ENCODE results near the gene ADCY5.

ADCY5 gene

DNA sequence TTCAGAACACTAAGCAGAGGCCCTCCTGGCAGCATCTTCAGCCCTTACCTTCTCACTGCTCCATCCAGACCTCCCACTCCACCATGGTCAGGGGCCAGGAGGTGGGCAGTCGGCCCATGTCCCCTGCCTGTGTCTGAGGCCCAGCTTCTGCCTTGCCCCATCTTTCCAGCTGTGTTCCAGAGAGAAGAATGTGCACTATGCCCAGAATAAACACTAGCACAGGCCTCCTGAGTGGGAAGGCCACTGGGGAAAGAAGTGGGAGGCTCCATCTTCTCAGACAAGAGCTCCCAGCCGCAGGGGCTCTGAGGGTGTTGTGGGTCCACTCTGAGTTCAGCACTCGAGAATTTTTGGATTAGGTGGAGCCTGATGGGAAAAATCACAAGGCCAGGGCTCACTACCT lies 44.5 kb downstream of the ADCY5 start:
- CTCF ChIA-PET, result no interaction called here
- Histone ChIP-seq H3K4me3 (ENCODE audit: low read depth, low read length) (no peak overlapping the region), H3K27ac (ENCODE audit: extremely low read depth, low read depth, low read length) (no peak overlapping the region), H3K4me1 (ENCODE audit: control insufficient read depth, insufficient read depth, low read length) (peaks cover 2% of the 10 kb centered on the region; the same call in 1 of the 2 replicates), H3K36me3 (ENCODE audit: control insufficient read depth in 2 of 2, insufficient read depth in 1 of 2, low read length in 2 of 2) (no peaks in the 10 kb centered on the region), H3K9me3 (ENCODE audit: control insufficient read depth, insufficient read depth, low read depth, low read length) (no peaks in the 10 kb centered on the region)
- TF ChIP-seq, protein P1, sequence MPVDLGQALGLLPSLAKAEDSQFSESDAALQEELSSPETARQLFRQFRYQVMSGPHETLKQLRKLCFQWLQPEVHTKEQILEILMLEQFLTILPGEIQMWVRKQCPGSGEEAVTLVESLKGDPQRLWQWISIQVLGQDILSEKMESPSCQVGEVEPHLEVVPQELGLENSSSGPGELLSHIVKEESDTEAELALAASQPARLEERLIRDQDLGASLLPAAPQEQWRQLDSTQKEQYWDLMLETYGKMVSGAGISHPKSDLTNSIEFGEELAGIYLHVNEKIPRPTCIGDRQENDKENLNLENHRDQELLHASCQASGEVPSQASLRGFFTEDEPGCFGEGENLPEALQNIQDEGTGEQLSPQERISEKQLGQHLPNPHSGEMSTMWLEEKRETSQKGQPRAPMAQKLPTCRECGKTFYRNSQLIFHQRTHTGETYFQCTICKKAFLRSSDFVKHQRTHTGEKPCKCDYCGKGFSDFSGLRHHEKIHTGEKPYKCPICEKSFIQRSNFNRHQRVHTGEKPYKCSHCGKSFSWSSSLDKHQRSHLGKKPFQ (tag by site-specific recombination; IDR thresholded peaks at IDR 0.05), result no peak
- TF ChIP-seq, protein P2, sequence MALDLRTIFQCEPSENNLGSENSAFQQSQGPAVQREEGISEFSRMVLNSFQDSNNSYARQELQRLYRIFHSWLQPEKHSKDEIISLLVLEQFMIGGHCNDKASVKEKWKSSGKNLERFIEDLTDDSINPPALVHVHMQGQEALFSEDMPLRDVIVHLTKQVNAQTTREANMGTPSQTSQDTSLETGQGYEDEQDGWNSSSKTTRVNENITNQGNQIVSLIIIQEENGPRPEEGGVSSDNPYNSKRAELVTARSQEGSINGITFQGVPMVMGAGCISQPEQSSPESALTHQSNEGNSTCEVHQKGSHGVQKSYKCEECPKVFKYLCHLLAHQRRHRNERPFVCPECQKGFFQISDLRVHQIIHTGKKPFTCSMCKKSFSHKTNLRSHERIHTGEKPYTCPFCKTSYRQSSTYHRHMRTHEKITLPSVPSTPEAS (tag by site-specific recombination; IDR thresholded peaks at IDR 0.05), result no peak
- TF ChIP-seq ZNF792 (tag by site-specific recombination; IDR thresholded peaks at IDR 0.05), result no peak
- TF ChIP-seq, protein P3, sequence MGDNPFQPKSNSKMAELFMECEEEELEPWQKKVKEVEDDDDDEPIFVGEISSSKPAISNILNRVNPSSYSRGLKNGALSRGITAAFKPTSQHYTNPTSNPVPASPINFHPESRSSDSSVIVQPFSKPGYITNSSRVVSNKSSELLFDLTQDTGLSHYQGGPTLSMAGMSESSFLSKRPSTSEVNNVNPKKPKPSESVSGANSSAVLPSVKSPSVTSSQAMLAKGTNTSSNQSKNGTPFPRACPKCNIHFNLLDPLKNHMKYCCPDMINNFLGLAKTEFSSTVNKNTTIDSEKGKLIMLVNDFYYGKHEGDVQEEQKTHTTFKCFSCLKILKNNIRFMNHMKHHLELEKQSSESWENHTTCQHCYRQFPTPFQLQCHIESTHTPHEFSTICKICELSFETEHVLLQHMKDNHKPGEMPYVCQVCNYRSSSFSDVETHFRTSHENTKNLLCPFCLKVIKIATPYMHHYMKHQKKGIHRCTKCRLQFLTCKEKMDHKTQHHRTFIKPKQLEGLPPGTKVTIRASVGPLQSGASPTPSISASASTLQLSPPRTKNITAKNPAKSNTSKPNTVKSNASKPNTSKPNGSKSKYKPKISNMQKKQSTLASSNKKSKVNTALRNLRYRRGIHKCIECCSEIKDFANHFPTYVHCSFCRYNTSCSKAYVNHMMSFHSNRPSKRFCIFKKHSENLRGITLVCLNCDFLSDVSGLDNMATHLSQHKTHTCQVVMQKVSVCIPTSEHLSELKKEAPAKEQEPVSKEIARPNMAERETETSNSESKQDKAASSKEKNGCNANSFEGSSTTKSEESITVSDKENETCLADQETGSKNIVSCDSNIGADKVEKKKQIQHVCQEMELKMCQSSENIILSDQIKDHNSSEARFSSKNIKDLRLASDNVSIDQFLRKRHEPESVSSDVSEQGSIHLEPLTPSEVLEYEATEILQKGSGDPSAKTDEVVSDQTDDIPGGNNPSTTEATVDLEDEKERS (tag by site-specific recombination; IDR thresholded peaks at IDR 0.05), result no peak
- TF ChIP-seq ZIC2 (tag by site-specific recombination; IDR thresholded peaks at IDR 0.05), result no peak
- TF ChIP-seq FEZF1 (tag by site-specific recombination; IDR thresholded peaks at IDR 0.05), result no peak
- POLR2A ChIA-PET, result no interaction called here

DNA sequence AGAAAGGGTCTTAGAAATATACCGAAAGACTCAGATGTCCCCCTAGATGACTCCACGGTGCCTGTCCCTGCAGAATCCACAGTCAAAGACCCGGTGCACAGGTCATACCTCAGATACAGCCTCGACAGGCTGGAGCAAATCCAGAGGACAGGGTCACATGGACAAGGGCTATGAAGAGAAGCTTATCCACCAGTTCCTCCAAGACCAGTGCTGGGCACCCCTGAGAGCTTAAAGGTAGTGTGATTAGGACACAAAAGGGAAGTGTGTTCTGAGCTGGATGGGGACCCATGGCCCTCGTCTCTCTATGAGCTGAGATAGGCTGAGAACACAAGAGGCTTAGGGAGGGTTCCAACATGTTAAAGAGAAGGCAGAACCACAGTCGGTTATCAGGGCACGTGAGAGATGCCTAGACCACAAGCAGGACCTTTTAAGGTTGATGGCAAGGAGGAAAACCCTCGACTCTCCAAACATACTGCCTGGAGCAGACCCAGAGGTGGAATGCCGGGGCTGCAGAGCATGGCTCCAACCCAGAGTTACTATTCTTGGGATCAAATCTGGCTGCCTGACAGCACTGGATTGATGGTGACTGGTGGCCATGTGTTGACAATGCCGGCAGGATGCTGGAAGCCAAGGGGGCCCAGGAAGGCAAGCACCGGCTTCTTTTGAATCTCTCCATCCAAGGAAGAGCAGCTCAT lies 46.9 kb downstream of the ADCY5 start:
- no peak overlapping the region for H3K27ac ChIP-seq (ENCODE audit: extremely low read depth, low read depth, low read length)
- ChIA-PET POLR2A (no interaction called here), CTCF (no interaction called here)
- no peaks in the 10 kb centered on the region for H3K36me3 ChIP-seq (ENCODE audit: control insufficient read depth in 2 of 2, insufficient read depth in 1 of 2, low read length in 2 of 2)
- no peak overlapping the region for H3K4me3 ChIP-seq (ENCODE audit: low read depth, low read length)
- no peaks in the 10 kb centered on the region for H3K4me1 ChIP-seq (ENCODE audit: control insufficient read depth, insufficient read depth, low read length)
- H3K9me3 ChIP-seq (ENCODE audit: control insufficient read depth, insufficient read depth, low read depth, low read length), result no peaks in the 10 kb centered on the region
- TF ChIP-seq SETDB1 (IDR thresholded peaks at IDR 0.05; ENCODE audit: insufficient read length, low read length), result no peak
- no peak for TF ChIP-seq ZNF660 (tag by site-specific recombination; IDR thresholded peaks at IDR 0.05)
- TF ChIP-seq ZNF37A (tag by site-specific recombination; IDR thresholded peaks at IDR 0.05), result no peak
- TF ChIP-seq PRDM1 (tag by site-specific recombination; IDR thresholded peaks at IDR 0.05), result no peak
- TF ChIP-seq ZNF354C (tag by site-specific recombination; IDR thresholded peaks at IDR 0.05; ENCODE audit: borderline replicate concordance, low read depth), result no peak
- no peak for TF ChIP-seq ZNF529 (tag by site-specific recombination; IDR thresholded peaks at IDR 0.05; ENCODE audit: insufficient replicate concordance)
- no peak for TF ChIP-seq ZNF292 (tag by site-specific recombination; IDR thresholded peaks at IDR 0.05; ENCODE audit: borderline replicate concordance, low read depth)
- no peak for TF ChIP-seq ZNF670 (tag by site-specific recombination; IDR thresholded peaks at IDR 0.05; ENCODE audit: low read depth)
- TF ChIP-seq ZNF776 (tag by site-specific recombination; IDR thresholded peaks at IDR 0.05; ENCODE audit: borderline replicate concordance), result no peak
- TF ChIP-seq, protein P4, sequence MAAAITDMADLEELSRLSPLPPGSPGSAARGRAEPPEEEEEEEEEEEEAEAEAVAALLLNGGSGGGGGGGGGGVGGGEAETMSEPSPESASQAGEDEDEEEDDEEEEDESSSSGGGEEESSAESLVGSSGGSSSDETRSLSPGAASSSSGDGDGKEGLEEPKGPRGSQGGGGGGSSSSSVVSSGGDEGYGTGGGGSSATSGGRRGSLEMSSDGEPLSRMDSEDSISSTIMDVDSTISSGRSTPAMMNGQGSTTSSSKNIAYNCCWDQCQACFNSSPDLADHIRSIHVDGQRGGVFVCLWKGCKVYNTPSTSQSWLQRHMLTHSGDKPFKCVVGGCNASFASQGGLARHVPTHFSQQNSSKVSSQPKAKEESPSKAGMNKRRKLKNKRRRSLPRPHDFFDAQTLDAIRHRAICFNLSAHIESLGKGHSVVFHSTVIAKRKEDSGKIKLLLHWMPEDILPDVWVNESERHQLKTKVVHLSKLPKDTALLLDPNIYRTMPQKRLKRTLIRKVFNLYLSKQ (tag by site-specific recombination; IDR thresholded peaks at IDR 0.05; ENCODE audit: borderline replicate concordance), result no peak
- no peak for TF ChIP-seq ZFP3 (tag by site-specific recombination; IDR thresholded peaks at IDR 0.05; ENCODE audit: low read depth)
- no peak for TF ChIP-seq ZNF274 (IDR thresholded peaks at IDR 0.05; ENCODE audit: low read length)
- TF ChIP-seq ZNF274 (tag by site-specific recombination; IDR thresholded peaks at IDR 0.05; ENCODE audit: borderline replicate concordance), result no peak
